Cardiac fibroblast (primary cell): ENCODE measurements around the gene CYB5RL.
A peak's percentile ranks its signal among the peaks of the same experiment; 100 is the strongest.

ENCODE experiments used
- DNase-seq, 2 donors: peaks; one replicate each; pipeline versions ENCODE4 v3.0.0 to v3.0.0-alpha.2; 2010; ENCODE audit warnings: low read depth in 2 of 2
- H3K4me3 ChIP-seq, 2 donors: replicated peaks in 1 of 2; 1 replicate in 1 of 2; 2 replicates in 1 of 2; pipeline ENCODE4 v1.5.1; 2011; ENCODE audit warnings: low read depth in 2 of 2, low read length in 2 of 2, mild to moderate bottlenecking in 2 of 2, moderate library complexity in 1 of 2
- CTCF ChIP-seq: IDR thresholded peaks from one replicate; pipeline ENCODE4 v1.5.1; 2011; ENCODE audit warnings: low read depth, mild to moderate bottlenecking, low read length, inconsistent platforms

The CYB5RL gene

GRCh38 chr1:54188291-54188690, 11.5 kb downstream of the CYB5RL start:
- DNase-seq: peak in 1 of 2 donors; percentile 6
- no peak for TF ChIP-seq CTCF
- H3K4me3 ChIP-seq: no peak overlapping the region

- no peak for DNase-seq
- no peak overlapping the region for H3K4me3 ChIP-seq
- no peak for TF ChIP-seq CTCF
Measured at GRCh38 chr1:54186056-54186455, 13.8 kb downstream of the CYB5RL start.

- DNase-seq: no peak
- TF ChIP-seq CTCF: no peak
- H3K4me3 ChIP-seq: no peak overlapping the region
Measured at GRCh38 chr1:54180701-54181360, 19.0 kb downstream of the CYB5RL start.

- no peak overlapping the region for H3K4me3 ChIP-seq
- no peak for DNase-seq
- TF ChIP-seq CTCF: no peak
Measured at GRCh38 chr1:54178296-54179070, 21.3 kb downstream of the CYB5RL start.

GRCh38 chr1:54177726-54178125, 22.1 kb downstream of the CYB5RL start:
- no peak for DNase-seq
- no peak for TF ChIP-seq CTCF
- no peak overlapping the region for H3K4me3 ChIP-seq

- no peak for TF ChIP-seq CTCF
- H3K4me3 ChIP-seq: no peak overlapping the region
- DNase-seq: no peak
Measured at GRCh38 chr1:54176621-54177327, 23.1 kb downstream of the CYB5RL start.
